SIG-M5 treated with dmso at 0.1 percent for 504 hours (cell line): ENCODE measurements around the gene SKIDA1.

ENCODE experiments used
- DNase-seq: peaks from one replicate; lab custom pipeline; 2025; ENCODE audit not compliant: unreplicated experiment; lab: John Stamatoyannopoulos, UW

SKIDA1 gene

DNA sequence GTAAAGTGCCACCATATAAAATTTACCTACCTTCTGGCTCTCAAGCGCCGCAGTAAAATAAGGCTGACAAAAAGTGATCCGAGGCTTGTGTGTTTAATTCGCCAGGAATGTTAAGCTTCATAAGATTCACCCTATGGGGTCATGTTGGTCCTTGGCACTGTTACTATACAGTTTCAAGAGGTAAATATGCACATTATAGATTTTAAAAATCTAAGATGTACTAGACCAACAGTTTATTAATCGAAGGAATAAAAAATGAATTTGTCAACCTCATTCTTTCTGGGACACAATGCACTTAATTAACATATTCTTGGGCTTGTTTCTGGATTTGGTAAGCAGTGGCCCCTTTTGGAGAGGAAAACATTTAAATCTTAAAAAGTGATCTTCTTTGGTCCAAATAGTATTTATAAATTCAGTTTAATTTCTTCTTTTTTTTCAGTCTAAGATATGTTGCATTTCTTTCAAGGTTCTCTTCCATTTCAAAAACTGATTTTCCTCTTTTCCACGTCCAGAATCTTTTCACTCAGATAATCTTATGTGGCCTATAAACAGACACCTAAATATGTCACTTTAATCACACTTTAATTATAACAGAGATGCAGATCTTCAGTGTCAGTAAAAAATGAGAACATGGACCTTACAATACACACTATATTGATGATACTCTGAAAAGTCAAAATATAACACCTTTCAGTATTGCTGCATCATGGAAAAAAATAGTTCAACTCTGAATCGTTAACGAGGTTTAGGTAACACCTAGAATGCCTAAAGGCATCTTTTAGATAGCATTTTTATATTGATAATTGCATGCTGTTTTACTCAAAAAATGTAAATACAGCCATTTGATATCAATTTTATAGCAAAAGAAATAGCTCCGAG is 3.8 kb upstream of the SKIDA1 start:
- no peak for DNase-seq

DNA sequence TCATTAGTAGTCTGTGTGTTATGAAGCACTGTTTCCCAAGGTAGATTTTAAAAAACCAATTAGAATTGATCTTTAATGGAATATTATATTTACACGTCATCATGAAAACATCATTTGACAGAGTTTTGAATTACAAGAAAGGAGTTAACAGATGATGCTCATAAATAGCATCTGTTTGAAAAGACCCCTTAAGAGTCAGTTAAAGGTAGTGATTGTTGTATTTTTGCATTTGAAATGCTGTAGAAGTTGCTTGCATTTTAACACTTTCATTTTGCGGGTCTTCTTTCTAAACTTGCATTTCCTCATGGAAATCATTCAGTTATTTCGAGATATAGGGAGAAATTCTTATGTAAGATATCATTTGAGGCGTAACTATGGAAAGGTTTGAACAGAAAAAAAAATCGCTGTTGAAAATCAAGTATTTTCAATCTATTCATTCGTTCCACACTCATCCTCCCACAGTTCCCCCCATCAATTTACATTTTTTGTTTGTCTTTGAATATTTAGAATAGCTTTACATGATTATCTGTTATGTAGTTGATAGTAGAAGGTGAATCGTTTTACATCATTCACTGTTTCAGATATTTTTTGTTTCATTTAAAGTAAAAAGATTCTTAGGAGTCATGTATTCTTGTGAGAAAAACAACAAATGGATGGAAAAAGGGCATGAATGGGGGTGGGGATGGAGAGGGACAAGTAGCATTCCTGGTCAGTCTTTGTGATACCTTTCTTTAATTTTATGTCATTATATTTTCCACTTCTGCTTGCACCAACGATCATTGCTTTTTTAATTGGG is 3.0 kb upstream of the SKIDA1 start:
- no peak for DNase-seq

DNA sequence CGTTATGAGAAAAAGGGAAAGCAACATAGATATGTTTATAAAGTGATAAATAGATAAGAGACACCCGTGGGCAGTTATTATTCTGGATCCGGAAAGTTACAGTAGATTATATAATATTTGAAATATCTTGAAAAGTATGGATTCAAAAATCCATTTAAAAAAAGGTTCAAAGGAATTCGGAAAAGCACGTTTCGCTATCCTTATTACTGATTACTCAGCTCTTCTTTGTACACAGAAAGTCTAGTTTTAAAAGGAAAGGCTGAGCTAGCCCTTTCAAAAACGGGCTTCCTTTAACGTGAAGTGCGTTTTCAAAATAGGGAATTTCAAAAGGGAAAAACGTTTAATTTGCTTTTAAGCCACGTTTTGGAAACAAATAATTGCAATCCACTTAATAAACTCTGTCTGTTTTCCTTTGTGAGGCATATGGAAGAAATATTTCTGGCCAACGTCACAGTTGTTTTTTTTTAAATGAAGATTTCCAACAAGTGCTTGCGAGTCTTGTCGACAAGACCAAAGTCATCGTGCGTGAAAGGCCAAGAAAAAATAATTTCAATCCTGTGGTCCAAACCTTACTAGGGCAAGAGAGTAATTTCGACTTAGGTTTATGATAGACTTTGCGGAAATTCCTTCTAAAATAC is 2.2 kb upstream of the SKIDA1 start:
- no peak for DNase-seq

DNA sequence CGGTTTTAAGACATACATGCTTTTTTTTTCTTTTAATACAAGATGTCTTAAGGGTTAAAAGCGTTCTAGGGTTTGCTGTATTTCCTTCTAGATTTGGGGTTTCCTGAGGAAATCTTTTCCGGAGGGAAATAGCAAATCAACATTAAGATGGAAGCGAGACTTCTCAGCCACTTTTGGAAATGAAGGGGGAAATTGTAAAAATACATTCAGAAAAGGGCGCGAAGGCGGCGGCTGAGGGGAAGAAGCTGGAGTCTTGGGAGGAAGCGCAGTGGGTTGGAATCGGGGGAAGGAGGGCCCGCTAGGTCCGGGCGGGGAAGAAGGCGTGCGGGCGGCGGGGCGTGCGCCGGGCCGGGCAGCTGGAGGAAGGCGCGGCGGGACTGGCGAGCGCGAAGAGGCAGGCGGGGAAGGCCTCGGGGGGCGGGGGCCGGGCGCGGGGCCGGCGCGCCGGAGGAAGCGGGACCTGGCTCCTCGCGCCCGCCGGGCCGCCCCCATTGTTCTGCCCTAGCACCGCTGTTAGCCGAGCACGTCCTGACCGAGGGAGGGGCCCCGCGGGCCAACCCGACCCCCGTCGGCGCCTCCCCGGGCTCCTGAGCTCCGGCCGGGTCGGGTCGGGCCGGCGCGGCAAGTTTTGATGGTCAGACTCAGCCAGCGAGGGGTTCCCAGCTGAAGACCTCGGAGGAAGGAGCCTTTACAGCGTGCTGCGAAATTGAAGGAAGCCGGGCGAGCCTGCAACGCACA is 1.5 kb upstream of the SKIDA1 start:
- DNase-seq, result peak; percentile 47

DNA sequence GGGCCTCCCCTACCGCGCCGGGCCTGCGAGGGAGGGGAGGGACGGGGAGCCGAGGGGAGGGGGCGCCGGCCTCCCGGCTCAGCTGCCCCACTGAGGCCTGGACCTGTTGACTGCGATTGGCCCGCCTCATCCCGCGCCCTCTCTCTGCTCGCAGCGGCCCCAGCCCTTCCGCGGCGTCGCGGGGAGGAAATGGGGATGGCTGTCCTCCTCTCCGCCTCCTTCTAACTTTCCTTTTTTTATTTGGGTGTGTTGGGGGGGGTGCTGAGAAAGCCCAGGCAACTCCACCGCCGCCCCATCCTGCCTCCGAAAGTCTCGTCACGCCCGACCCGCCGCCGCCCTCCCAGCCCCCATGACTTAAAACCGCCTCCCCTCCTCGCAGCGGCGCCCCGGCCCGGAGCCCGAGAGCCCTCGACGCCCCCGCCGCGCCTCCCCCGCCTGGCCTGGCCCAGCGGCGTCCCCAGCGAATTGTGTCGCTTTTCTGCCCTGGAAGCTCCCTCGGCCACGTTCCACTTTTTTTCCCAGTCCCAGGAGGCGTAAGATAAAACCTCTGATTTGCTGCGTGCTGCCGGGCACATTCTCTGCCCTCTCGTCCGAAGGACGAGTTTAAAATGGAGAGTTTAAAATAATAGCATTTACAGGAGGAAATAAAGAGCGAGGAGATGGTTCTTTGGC is 842 bp upstream of the SKIDA1 start:
- peak; percentile 45 for DNase-seq

DNA sequence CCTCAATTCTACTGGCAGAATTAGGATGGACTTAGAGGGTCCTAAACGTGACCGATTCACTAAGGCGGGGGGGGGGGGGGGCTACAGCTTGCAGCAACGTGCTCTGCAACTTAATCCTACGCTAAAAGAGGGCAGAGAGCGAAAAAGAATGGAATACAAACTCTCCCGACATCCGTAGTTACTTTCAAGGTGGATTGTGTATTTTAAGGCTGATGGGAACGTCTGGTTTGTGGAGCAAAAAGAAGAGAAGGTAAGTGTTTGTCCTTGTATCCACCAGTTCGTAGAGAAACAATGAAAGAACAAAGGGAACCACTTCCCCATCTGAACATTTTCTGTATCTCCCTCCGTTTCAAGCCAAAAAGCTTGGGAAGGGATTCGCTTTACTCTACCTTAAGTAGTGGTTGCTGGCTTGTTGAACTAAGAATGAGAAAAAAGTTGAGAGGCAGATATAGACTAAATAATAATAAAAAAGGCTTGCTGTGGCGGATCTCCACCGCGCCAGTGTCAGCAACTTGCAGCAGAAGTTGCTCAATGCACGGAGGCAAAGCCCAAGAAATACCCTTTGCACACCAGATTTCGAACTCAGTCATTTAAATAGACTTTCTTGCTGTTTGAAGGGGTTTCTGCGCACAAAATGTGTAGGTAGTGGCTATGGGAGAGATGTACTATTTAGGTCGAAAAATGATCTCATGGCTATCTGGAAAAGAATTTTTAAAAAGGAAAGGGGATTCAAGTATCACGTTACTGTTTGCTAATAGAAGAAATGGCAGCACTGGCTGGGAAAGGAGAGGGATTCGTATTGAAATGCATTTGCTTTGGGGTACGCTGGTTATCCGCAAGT is 736 bp downstream of the SKIDA1 start:
- DNase-seq, result peak; percentile 53

DNA sequence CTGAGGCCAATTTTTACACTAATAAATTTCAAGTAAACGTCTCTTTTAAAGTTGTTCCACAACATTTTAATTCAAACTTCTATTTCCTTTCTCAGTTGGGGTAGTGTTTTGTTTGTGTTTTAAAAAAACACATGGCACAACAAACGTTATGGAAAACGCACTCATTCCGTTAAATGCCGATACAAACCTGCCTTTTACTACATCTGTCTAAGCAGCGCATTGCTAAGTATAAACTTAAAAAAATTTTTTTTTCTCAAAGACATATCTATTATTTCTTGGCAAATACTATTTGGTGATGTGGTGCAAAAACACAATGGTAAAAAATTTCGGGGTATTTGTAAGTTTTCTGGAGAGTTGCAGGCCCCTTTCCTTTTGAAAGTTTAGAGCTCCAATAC is 1.4 kb downstream of the SKIDA1 start:
- no peak for DNase-seq

DNA sequence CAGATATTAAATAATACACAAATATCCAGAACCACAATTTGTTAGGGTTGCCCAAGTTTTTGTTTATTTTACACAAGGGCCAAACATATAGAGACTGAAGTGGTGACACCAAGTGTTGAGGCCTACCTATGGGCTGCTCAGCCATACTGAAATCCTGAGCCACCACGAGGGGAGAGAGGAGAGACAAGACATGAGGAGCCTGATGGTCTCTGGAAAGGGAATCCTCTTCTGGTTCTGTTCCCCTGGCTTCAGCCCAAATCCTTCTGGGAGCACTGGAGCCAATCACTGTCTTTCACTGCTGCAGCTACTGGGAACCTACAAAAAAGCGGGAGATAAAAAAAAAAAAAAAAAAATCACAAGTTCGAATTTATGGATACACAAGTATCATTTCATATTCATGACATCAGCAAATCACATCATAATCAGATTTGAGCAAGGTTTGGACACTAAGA is 1.9 kb downstream of the SKIDA1 start:
- DNase-seq, result no peak

DNA sequence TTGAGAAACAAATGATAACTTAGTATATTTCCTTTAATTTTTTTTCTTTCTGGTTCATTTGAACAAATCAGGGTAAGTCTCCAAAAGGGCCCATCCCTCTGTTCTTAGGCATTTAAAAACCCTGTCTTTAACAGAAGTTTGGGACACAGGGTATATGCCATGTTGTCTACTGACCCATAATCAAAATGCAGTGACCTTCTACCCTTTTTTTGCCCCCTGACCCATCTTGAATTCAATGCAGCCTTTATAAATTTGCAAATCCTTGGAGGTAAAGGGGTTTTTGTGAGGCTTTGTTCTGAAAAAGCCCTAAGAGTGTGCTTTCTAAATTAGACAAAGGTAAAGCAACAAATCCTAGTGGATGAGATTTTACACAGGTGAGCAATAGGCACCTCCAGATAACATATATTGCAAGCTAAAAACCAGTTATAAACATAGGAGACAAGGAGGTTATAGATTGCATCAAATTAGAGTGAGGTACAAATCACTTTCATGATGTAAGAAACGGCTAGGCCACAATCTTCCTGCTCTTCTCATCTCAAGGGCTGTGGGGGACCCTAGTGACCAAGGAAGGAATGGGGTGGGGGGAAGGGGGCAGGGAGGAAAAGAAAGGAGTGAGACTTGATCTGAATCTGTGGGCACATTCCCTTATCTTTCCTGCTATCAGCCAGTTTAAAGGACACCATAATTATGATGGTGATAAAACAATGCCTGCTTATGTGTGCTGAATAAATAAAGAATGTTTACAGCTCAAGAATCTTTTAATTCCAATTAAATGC is 2.7 kb downstream of the SKIDA1 start:
- no peak for DNase-seq

DNA sequence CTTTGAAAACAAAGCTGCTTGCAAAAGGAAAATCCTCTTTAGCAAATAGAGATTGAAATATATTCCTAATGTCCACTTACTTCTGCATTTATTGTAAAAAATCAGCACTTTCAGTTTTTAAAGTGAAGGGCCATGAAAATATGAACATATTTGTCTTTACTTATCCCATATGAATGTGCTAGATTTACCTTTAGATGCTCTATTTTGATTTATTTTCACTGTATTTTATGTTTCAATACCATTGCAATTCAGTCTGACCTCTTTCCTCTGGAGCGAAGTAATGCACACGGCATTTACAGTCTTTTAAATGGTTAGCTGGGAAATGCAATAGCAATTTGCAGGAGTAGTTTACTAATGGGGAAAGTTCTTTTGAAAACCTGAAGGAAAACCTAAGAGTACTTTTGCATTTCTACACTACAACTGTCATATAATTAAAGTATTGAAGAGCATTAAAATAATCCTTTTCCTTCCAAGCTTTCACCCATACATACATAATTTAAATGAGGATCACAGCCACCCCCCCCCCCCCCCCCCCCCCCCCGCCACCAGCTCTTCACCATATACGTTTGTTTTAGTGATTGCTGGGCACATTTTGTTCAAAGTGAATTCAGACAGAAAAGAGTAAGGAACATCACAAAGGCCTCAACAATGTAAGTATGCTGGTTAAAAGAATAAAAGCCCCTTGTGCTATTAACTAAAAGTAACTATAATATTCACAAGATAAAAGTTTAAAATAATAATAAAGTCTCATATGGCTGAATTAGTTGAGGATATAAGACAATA is 3.5 kb downstream of the SKIDA1 start:
- DNase-seq, result no peak

DNA sequence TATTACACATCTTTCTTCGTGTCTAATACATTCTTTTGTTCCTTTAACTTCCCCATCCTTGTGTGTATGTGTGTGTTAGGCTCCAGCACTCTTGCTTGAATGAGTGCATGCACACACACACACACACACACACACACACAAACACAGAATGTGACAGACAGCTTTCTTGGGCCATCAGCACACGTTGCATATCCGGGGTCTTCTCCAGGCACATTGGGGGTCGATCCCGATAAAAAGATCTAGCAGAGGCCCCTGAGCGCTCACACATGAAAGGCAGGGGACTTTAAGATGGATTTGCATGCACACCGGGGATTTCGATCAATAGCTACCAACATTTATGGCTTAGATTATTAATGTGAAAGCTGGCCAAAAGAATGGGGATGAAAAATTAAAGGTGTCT is 4.5 kb downstream of the SKIDA1 start:
- no peak for DNase-seq

DNA sequence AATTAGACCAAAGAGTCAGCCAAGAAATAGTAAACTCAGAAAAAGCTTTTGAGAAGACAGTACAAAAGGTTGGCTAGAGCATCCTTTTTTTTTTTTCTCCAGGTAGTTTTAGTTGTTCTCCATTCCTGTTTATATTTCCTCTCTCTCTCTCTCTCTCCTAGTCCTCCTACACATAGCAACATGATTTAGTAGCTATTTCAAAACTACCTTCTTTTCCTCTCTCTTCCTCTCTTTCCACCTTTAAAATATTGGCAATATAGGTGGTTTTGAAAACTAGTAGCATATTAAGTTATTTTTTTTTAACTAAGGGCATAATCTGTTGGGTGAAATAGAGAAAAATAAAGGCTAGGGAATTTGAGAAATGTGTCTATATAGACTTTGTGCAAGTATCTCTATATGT is 5.0 kb downstream of the SKIDA1 start:
- no peak for DNase-seq

DNA sequence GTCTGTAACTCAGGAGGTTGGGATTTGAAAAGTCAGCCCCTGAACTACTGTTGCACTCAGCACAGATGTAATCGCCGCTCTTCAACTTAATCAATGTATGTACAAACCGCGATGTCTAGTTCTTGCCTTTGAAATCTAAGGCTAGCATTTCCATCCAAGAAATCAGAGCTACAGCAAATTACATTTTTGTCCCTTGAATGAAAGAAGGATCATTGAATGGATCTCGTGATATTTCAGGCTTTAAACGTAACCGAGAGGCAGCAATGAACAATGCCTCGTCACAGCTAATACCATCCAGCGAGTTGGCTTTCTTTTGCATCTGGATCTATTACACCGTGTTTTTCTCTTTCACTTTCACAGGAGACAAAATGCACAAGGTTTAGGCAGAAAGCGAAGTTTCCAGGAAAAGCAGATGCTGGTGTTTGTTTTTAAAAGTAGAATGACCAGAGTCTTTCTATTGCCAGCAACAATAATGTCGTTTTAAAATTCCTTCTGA is 5.5 kb downstream of the SKIDA1 start:
- no peak for DNase-seq

DNA sequence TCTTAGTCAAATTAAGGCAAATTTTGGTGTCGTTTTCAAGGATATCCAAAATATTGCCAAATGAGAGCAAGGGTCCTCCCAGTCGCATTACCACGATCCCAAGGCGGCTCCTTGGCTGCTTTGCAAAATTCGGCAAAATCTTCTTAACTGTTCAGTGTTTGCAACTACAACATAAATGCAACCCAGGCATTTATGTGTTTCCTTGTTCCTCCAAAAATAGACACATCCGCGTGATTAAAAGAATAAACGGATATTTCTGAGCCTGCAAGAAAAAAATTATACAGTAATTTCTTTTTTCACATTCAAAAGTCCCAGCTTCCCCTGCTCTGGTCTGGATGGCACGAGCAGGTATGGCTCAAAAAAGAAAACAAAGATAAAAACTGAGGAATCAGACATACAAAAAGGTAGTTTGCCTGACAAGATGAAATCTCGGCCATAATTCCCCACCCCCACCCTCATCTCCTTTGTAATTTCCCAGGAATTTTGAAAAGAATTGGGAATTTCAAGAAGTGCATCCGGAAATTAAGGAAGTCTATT is 6.0 kb downstream of the SKIDA1 start:
- DNase-seq, result no peak

DNA sequence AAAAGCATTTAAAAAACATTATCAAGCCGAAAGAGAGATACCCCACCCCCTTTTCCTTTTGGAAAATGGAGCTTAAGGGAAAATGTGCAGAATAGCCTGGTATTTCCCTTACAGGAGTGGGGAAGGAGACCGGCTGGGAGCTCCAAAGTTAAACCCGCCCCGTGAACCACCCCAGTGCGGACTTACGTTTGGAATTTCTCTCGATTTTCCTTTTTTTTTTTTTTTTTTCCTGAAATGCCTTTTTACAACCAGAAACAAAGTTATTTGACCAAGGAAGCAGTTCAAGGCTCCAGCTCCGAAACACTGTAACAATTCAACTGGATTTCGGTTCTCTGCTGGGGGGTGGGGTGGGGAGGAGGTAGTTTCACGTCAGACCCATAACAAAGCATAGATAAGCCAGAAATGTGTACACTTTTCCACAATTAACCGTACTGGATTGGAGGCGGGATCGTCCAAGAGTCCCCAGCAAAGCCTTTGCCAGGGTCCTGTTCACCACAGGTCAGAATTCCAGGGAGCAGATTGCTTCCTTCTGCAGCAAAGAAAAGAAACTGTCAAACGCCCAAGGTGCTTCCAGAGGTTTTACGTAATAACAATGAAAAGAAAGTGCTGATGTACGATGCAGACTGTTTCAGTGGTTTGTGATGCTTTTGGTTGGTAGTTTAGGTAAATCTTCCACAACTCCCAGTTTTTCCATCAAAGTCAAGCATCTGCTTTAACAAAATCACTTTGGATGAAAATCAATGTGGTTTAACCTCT is 6.7 kb downstream of the SKIDA1 start:
- DNase-seq, result no peak

DNA sequence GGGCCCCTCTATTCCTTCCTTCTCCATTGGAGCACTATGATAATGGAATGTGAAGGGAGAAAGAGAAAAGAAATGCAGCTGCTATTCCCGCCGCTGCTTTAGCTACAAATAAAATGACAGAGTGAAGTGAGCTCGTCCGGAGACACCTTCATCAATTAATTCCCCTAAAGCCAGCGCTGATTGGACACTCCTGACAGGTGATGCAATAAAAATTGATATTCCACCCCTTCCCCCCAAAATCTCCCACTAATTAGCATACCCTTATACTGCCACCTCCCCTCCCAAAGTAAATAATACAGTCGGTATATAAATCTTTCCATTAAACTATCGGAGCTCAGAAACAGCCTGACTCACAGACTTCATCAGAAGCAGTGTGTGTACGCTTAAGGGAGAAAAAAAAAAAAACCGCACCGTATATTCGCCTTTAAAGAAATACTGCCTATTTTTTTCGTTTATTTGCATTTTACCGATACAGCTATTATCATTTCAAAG is 7.3 kb downstream of the SKIDA1 start:
- no peak for DNase-seq
